Measurements from ENCODE around the gene LTBP4. TPM values are rescaled to one million over a fixed set of nuclear protein-coding genes. Genes with fewer than 3 reads are reported as not detected.

LTBP4 gene
- total RNA-seq, 2 experiments from 2014 or later = 121 to 122 TPM

GRCh38 chr19:40659566-40659965 is 58.4 kb downstream of the LTBP4 start:
- Mint-ChIP-seq H3K4me1 (peaks cover 19% of the 10 kb centered on the region), H3K27me3 (peaks cover 8% of the 10 kb centered on the region), H3K9me3 (no peaks in the 10 kb centered on the region), H3K27ac (no peak overlapping the region), H3K4me3 (no peak overlapping the region), H3K36me3 (ENCODE audit: low read depth) (no peaks in the 10 kb centered on the region)
- CTCF ChIA-PET = interaction anchor here (1.6 kb wide), 1 partner anchor 159 kb away, joined by 3 read pairs; no protein-coding TSS in a partner anchor
- no peak for DNase-seq
- POLR2A ChIA-PET = no interaction called here

GRCh38 chr19:40661616-40662015 is 60.4 kb downstream of the LTBP4 start:
- peak overlapping the region; percentile 4 for H3K27ac Mint-ChIP-seq
- H3K27me3 Mint-ChIP-seq = peaks cover 8% of the 10 kb centered on the region
- H3K9me3 Mint-ChIP-seq = no peaks in the 10 kb centered on the region
- CTCF ChIA-PET = interaction anchor here (1.0 to 3.4 kb wide), 4 partner anchors 117 to 308 kb away, joined by 3 to 56 read pairs (median 6); partner anchors contain the start of gene RAB4B
- peaks cover 2% of the 10 kb centered on the region for H3K36me3 Mint-ChIP-seq (ENCODE audit: low read depth)
- no peak overlapping the region for H3K4me3 Mint-ChIP-seq
- no peak for DNase-seq
- peaks cover 26% of the 10 kb centered on the region for H3K4me1 Mint-ChIP-seq
- POLR2A ChIA-PET = interaction anchor here (1.3 kb wide), 1 partner anchor 116 kb away, joined by 3 read pairs; the partner anchor contains the start of gene RAB4B

- H3K9me3 Mint-ChIP-seq = no peaks in the 10 kb centered on the region
- POLR2A ChIA-PET = interaction anchor here (0.7 to 2.1 kb wide), 10 partner anchors 9 to 156 kb away, joined by 3 to 16 read pairs (median 4); partner anchors contain the start of genes ACTMAP, EGLN2 and RAB4B
- H3K27ac Mint-ChIP-seq = peak overlapping the region; percentile 66
- peak overlapping the region; percentile 77 for H3K4me3 Mint-ChIP-seq
- peak; percentile 92 for DNase-seq
- H3K4me1 Mint-ChIP-seq = peaks cover 31% of the 10 kb centered on the region
- peaks cover 5% of the 10 kb centered on the region for H3K27me3 Mint-ChIP-seq
- H3K36me3 Mint-ChIP-seq (ENCODE audit: low read depth) = peaks cover 6% of the 10 kb centered on the region
- CTCF ChIA-PET = interaction anchor here (0.6 to 3.7 kb wide), 17 partner anchors 28 to 482 kb away, joined by 3 to 56 read pairs (median 4); partner anchors contain the start of genes ACTMAP, COQ8B, EGLN2 and ITPKC
These were observed 61.9 kb downstream of the LTBP4 start for GRCh38 chr19:40662925-40663694.

- H3K9me3 Mint-ChIP-seq = peaks cover 3% of the 10 kb centered on the region
- peaks cover 5% of the 10 kb centered on the region for H3K27me3 Mint-ChIP-seq
- peak overlapping the region; percentile 77 for H3K4me3 Mint-ChIP-seq
- H3K4me1 Mint-ChIP-seq = peaks cover 31% of the 10 kb centered on the region
- ChIA-PET POLR2A (interaction anchor here (0.7 to 2.1 kb wide), 10 partner anchors 8 to 156 kb away, joined by 3 to 16 read pairs (median 4); partner anchors contain the start of genes ACTMAP, EGLN2 and RAB4B), CTCF (interaction anchor here (0.6 to 3.7 kb wide), 20 partner anchors 12 to 481 kb away, joined by 3 to 56 read pairs (median 4); partner anchors contain the start of genes ACTMAP, COQ8B, EGLN2 and ITPKC)
- peaks cover 14% of the 10 kb centered on the region for H3K36me3 Mint-ChIP-seq (ENCODE audit: low read depth)
- no peak for DNase-seq
- peak overlapping the region; percentile 42 for H3K27ac Mint-ChIP-seq
These were observed 62.8 kb downstream of the LTBP4 start for GRCh38 chr19:40663695-40664692.

- H3K4me1 Mint-ChIP-seq = peaks cover 28% of the 10 kb centered on the region
- no peak overlapping the region for H3K27ac Mint-ChIP-seq
- ChIA-PET POLR2A (no interaction called here), CTCF (no interaction called here)
- peaks cover 9% of the 10 kb centered on the region for H3K9me3 Mint-ChIP-seq
- H3K4me3 Mint-ChIP-seq = no peak overlapping the region
- no peak for DNase-seq
- peaks cover 32% of the 10 kb centered on the region for H3K36me3 Mint-ChIP-seq (ENCODE audit: low read depth)
- H3K27me3 Mint-ChIP-seq = peaks cover 3% of the 10 kb centered on the region
These were observed 65.8 kb downstream of the LTBP4 start for GRCh38 chr19:40666803-40667438.

GRCh38 chr19:40667602-40668001 is 66.4 kb downstream of the LTBP4 start:
- Mint-ChIP-seq H3K4me3 (no peak overlapping the region), H3K27ac (no peak overlapping the region)
- CTCF ChIA-PET = interaction anchor here (1.0 kb wide), 1 partner anchor 33 kb away, joined by 3 read pairs; no protein-coding TSS in a partner anchor

GRCh38 chr19:40668991-40669614 is 67.9 kb downstream of the LTBP4 start:
- Mint-ChIP-seq H3K27ac (no peak overlapping the region), H3K9me3 (peaks cover 9% of the 10 kb centered on the region), H3K36me3 (ENCODE audit: low read depth) (peaks cover 32% of the 10 kb centered on the region), H3K4me3 (no peak overlapping the region), H3K27me3 (no peaks in the 10 kb centered on the region), H3K4me1 (peaks cover 12% of the 10 kb centered on the region)
- POLR2A ChIA-PET = no interaction called here
- CTCF ChIA-PET = no interaction called here
- DNase-seq = no peak

More at GRCh38 chr19:40667602-40668001, 66.4 kb downstream of the LTBP4 start:
- Mint-ChIP-seq H3K9me3 (peaks cover 9% of the 10 kb centered on the region), H3K27me3 (peaks cover 3% of the 10 kb centered on the region), H3K36me3 (ENCODE audit: low read depth) (peaks cover 32% of the 10 kb centered on the region), H3K4me1 (peaks cover 26% of the 10 kb centered on the region)
- DNase-seq = no peak
- POLR2A ChIA-PET = no interaction called here

GRCh38 chr19:40671404-40671803 is 70.2 kb downstream of the LTBP4 start:
- DNase-seq = no peak

GRCh38 chr19:40672038-40672437 is 70.9 kb downstream of the LTBP4 start:
- ChIA-PET POLR2A (interaction anchor here (1.2 kb wide), 1 partner anchor 9 kb away, joined by 3 read pairs; no protein-coding TSS in a partner anchor), CTCF (interaction anchor here (1.9 kb wide), 1 partner anchor 147 kb away, joined by 4 read pairs; no protein-coding TSS in a partner anchor)
- Mint-ChIP-seq H3K4me3 (no peak overlapping the region), H3K4me1 (peaks cover 1% of the 10 kb centered on the region), H3K27ac (no peak overlapping the region), H3K27me3 (no peaks in the 10 kb centered on the region), H3K9me3 (peaks cover 9% of the 10 kb centered on the region), H3K36me3 (ENCODE audit: low read depth) (peaks cover 26% of the 10 kb centered on the region)
- no peak for DNase-seq

More at GRCh38 chr19:40671404-40671803, 70.2 kb downstream of the LTBP4 start:
- Mint-ChIP-seq H3K4me3 (no peak overlapping the region), H3K36me3 (ENCODE audit: low read depth) (peaks cover 32% of the 10 kb centered on the region), H3K9me3 (peaks cover 9% of the 10 kb centered on the region), H3K27ac (no peak overlapping the region), H3K27me3 (no peaks in the 10 kb centered on the region), H3K4me1 (peaks cover 8% of the 10 kb centered on the region)
- CTCF ChIA-PET = interaction anchor here (1.9 kb wide), 1 partner anchor 148 kb away, joined by 4 read pairs; no protein-coding TSS in a partner anchor
- POLR2A ChIA-PET = interaction anchor here (1.2 kb wide), 1 partner anchor 8 kb away, joined by 3 read pairs; no protein-coding TSS in a partner anchor

GRCh38 chr19:40672573-40673299 is 71.6 kb downstream of the LTBP4 start:
- no peak for DNase-seq
- ChIA-PET POLR2A (interaction anchor here (1.2 kb wide), 1 partner anchor 9 kb away, joined by 3 read pairs; no protein-coding TSS in a partner anchor), CTCF (no interaction called here)
- no peak overlapping the region for H3K27ac Mint-ChIP-seq
- no peak overlapping the region for H3K4me3 Mint-ChIP-seq
- no peaks in the 10 kb centered on the region for H3K27me3 Mint-ChIP-seq
- peaks cover 9% of the 10 kb centered on the region for H3K9me3 Mint-ChIP-seq
- H3K36me3 Mint-ChIP-seq (ENCODE audit: low read depth) = peaks cover 28% of the 10 kb centered on the region
- peaks cover 1% of the 10 kb centered on the region for H3K4me1 Mint-ChIP-seq

GRCh38 chr19:40673397-40673796 is 72.2 kb downstream of the LTBP4 start:
- Mint-ChIP-seq H3K4me3 (no peak overlapping the region), H3K9me3 (peaks cover 9% of the 10 kb centered on the region), H3K27me3 (no peaks in the 10 kb centered on the region), H3K36me3 (ENCODE audit: low read depth) (peaks cover 28% of the 10 kb centered on the region), H3K4me1 (peaks cover 1% of the 10 kb centered on the region), H3K27ac (no peak overlapping the region)
- POLR2A ChIA-PET = no interaction called here
- DNase-seq = no peak
- CTCF ChIA-PET = no interaction called here
